Endothelial cell of umbilical vein (primary cell): ENCODE data around the gene PLA2G2D. TPM values are rescaled to one million over a fixed set of nuclear protein-coding genes. Genes with fewer than 3 reads are reported as not detected.

Experiments used
- BruUV-seq: library from RNA; stranded (reverse); fragments of 400-500 nt; replicated peaks from 2 replicates; lab custom pipeline; 2021; lab: Mats Ljungman, UMichigan
- CTCF ChIA-PET: fragments of 300-600, 350-600 bp; sonication (Branson Sonifier 250); formaldehyde crosslinking; loops from one replicate; lab custom pipeline; 2021; ENCODE audit warnings: antibody characterized with exemption, inconsistent platforms; lab: Charles Lee
- POLR2A ChIA-PET: fragments of 300-600, 350-600 bp; sonication (Branson Sonifier 250); formaldehyde crosslinking; loops from one replicate; lab custom pipeline; 2021; ENCODE audit warnings: antibody characterized with exemption, inconsistent platforms; lab: Charles Lee
- DNase-seq: peaks from one replicate; pipeline ENCODE4 v3.0.0-alpha.2; 2011; ENCODE audit warnings: low read depth, low spot score
- FAIRE-seq: peaks from 2 replicates; lab custom pipeline; 2011; peaks lifted over from hg19 to GRCh38; lab: Jason Lieb, UNC
- H2AFZ ChIP-seq: 2 replicates; pipeline ENCODE4 v1.6.0; 2012; ENCODE audit warnings: low read depth, low read length, control low read depth, inconsistent platforms
- H3K27ac ChIP-seq: 2 replicates; pipeline ENCODE4 v1.5.1; 2011; ENCODE audit warnings: low read depth, mild to moderate bottlenecking, control low read depth, low read length, moderate library complexity; ENCODE audit not compliant: insufficient read depth
- H3K27me3 ChIP-seq, 2 experiments: 2 replicates each; pipeline versions ENCODE4 v1.6.0 to v1.6.1; 2011; ENCODE audit warnings: low read length in 2 of 2, mixed read lengths in 1 of 2; ENCODE audit not compliant: control insufficient read depth in 2 of 2, insufficient read depth in 2 of 2
- H3K36me3 ChIP-seq, 2 experiments: 2 replicates in 1 of 2; 3 replicates in 1 of 2; pipeline ENCODE4 v1.5.1; 2011; ENCODE audit warnings: low read length in 2 of 2, mild to moderate bottlenecking in 1 of 2, moderate library complexity in 1 of 2; ENCODE audit not compliant: control insufficient read depth in 2 of 2, insufficient read depth in 2 of 2; ENCODE audit errors: extremely low read depth in 1 of 2
- H3K4me1 ChIP-seq: 3 replicates; pipeline ENCODE4 v1.5.1; 2011; ENCODE audit warnings: mild to moderate bottlenecking, low read length; ENCODE audit not compliant: control insufficient read depth, insufficient read depth; ENCODE audit errors: extremely low read depth
- H3K4me2 ChIP-seq: 2 replicates; pipeline ENCODE4 v1.6.1; 2011; ENCODE audit warnings: low read length, control low read depth, mixed read lengths; ENCODE audit not compliant: insufficient read depth
- H3K4me3 ChIP-seq, 3 experiments: fragments of 200-600 bp in 1 of 3; sonication (generic), shearing (Covaris generic) in 1 of 3; replicated peaks in 1 of 3; 2 replicates each; pipeline ENCODE4 v1.5.1; 2011 to 2016; ENCODE audit warnings: control low read depth in 3 of 3, low read length in 3 of 3, mild to moderate bottlenecking in 2 of 3, inconsistent platforms in 1 of 3, low read depth in 1 of 3, moderate library complexity in 1 of 3; ENCODE audit not compliant: insufficient read depth in 1 of 3
- H3K79me2 ChIP-seq: 2 replicates; pipeline ENCODE4 v1.6.0; 2012; ENCODE audit warnings: low read length, inconsistent platforms; ENCODE audit not compliant: control insufficient read depth, insufficient read depth
- H3K9ac ChIP-seq: replicated peaks from 2 replicates; pipeline ENCODE3; 2011; ENCODE audit warnings: low read length, control low read depth; ENCODE audit not compliant: insufficient read depth; ENCODE audit errors: extremely low read depth
- H3K9me1 ChIP-seq: replicated peaks from 3 replicates; pipeline ENCODE4 v1.6.0; 2011; ENCODE audit warnings: mild to moderate bottlenecking, low read length; ENCODE audit not compliant: control insufficient read depth, insufficient read depth; ENCODE audit errors: extremely low read depth
- H3K9me3 ChIP-seq: replicated peaks from 2 replicates; pipeline ENCODE4 v1.5.1; 2012; ENCODE audit warnings: low read length, inconsistent platforms; ENCODE audit not compliant: control insufficient read depth, insufficient read depth
- H4K20me1 ChIP-seq: replicated peaks from 2 replicates; pipeline ENCODE3; 2011; ENCODE audit warnings: mild to moderate bottlenecking, low read length; ENCODE audit not compliant: control insufficient read depth, insufficient read depth; ENCODE audit errors: extremely low read depth
- CTCF ChIP-seq, 2 donors: IDR thresholded peaks; 1 replicate in 1 of 2; 2 replicates in 1 of 2; pipeline ENCODE4 v1.5.1; 2011; ENCODE audit warnings: low read length in 2 of 2, mild to moderate bottlenecking in 2 of 2, moderate library complexity in 2 of 2, control low read depth in 1 of 2, inconsistent platforms in 1 of 2, low read depth in 1 of 2; ENCODE audit not compliant: insufficient read depth in 1 of 2; ENCODE audit errors: extremely low read depth in 1 of 2
- EZH2 ChIP-seq: IDR thresholded peaks from 2 replicates; pipeline ENCODE4 v1.6.1; 2012; ENCODE audit warnings: borderline replicate concordance, low read depth, mild to moderate bottlenecking, moderate library complexity, low read length, inconsistent platforms; ENCODE audit not compliant: severe bottlenecking
- FOS ChIP-seq: IDR thresholded peaks from 2 replicates; pipeline ENCODE4 v1.6.1; 2011; ENCODE audit warnings: mild to moderate bottlenecking, low read length, moderate library complexity, borderline replicate concordance; ENCODE audit not compliant: insufficient read depth
- GATA2 ChIP-seq: IDR thresholded peaks from 2 replicates; pipeline ENCODE4 v1.7.0; 2011; ENCODE audit warnings: low read depth, mild to moderate bottlenecking, moderate library complexity, mixed read lengths, low read length; ENCODE audit not compliant: insufficient read length, insufficient read depth
- JUN ChIP-seq: IDR thresholded peaks from 2 replicates; pipeline ENCODE4 v1.6.1; 2011; ENCODE audit warnings: borderline replicate concordance, low read depth; ENCODE audit not compliant: insufficient read length, insufficient read depth
- MAX ChIP-seq: IDR thresholded peaks from 2 replicates; pipeline ENCODE4 v1.6.1; 2011; ENCODE audit not compliant: insufficient read depth, insufficient read length
- MYC ChIP-seq: IDR thresholded peaks from one replicate; pipeline ENCODE4 v1.6.1; 2011; ENCODE audit warnings: mild to moderate bottlenecking, low read depth, low read length
- POLR2A ChIP-seq: IDR thresholded peaks from 2 replicates; pipeline ENCODE4 v1.6.1; 2012; ENCODE audit warnings: low read depth, mild to moderate bottlenecking, control low read depth, low read length
- POLR2AphosphoS5 ChIP-seq: IDR thresholded peaks from 2 replicates; pipeline ENCODE4 v1.6.1; 2012; ENCODE audit warnings: low read depth, mild to moderate bottlenecking, control low read depth, low read length, moderate library complexity; ENCODE audit not compliant: insufficient read depth
- dilution Hi-C: fragments of 300-500 bp; cut with MboI; formaldehyde crosslinking; loops from one replicate; pipeline ENCODE4 v1.15.0; 2019; ENCODE audit warnings: low sequenced_read_pairs; ENCODE audit not compliant: extremely low pct_ligation_motif_present
- intact Hi-C: fragments of 100-400 bp; cut with micrococcal nuclease; formaldehyde crosslinking; loops from one replicate; pipeline ENCODE4 v1.10.0; 2022
- polyA plus RNA-seq, 4 experiments: library from polyadenylated mRNA; depleted of rRNA in 3 of 4; stranded (reverse) in 3 of 4; unstranded in 1 of 4; fragments of >200 nt; gene quantifications; 2 replicates each; pipeline versions ENCODE4 v1.2.1 to v1.2.3, GENCODE V29; 2011 to 2012; ENCODE audit warnings: missing spikeins in 1 of 4
- total RNA-seq: library from RNA; stranded (reverse); gene quantifications from 2 replicates; pipeline ENCODE4 v1.2.3, GENCODE V29; 2021

The PLA2G2D gene
- total and polyA plus RNA-seq, 2 donors (not counting 3 experiments of a cell fraction or from before 2014, with no cell fraction given): not detected

- CTCF ChIA-PET: interaction anchor here (0.8 kb wide), 1 partner anchor 159 kb away, joined by 3 read pairs; no protein-coding TSS in a partner anchor
- dilution Hi-C loops: no loop called here
- BruUV-seq: no TSS peak
Observed at GRCh38 chr1:20076223-20076622, 43.1 kb downstream of the PLA2G2D start.

GRCh38 chr1:20075345-20075744 is 44.0 kb downstream of the PLA2G2D start:
- FAIRE-seq: no peak
- no peak for DNase-seq
- Histone ChIP-seq H3K79me2 (no peaks in the 10 kb centered on the region), H3K27ac (no peak overlapping the region), H3K4me3 (no peak overlapping the region), H2AFZ (no peak overlapping the region), H3K27me3 (no peaks in the 10 kb centered on the region), H3K4me2 (no peak overlapping the region), H3K9ac (no peak overlapping the region), H3K4me1 (peaks cover under 1% of the 10 kb centered on the region), H3K9me1 (no peaks in the 10 kb centered on the region), H3K36me3 (no peaks in the 10 kb centered on the region), H4K20me1 (no peaks in the 10 kb centered on the region), H3K9me3 (no peaks in the 10 kb centered on the region)
- CTCF ChIA-PET: interaction anchor here (0.8 kb wide), 1 partner anchor 158 kb away, joined by 3 read pairs; no protein-coding TSS in a partner anchor
- dilution Hi-C loops (no loop called here), intact Hi-C loops (no loop called here)
- TF ChIP-seq MYC: no peak
- TF ChIP-seq MAX: no peak
- no peak for TF ChIP-seq EZH2
- no peak for TF ChIP-seq GATA2
- TF ChIP-seq FOS: no peak
- TF ChIP-seq CTCF (IDR thresholded peaks at IDR 0.05; ENCODE audit: extremely low read depth in 1 of 2, insufficient read depth in 1 of 2, low read depth in 1 of 2, low read length in 2 of 2): no peak
- TF ChIP-seq POLR2A: no peak
- TF ChIP-seq JUN: no peak
- TF ChIP-seq POLR2AphosphoS5: no peak
- BruUV-seq: no TSS peak
- POLR2A ChIA-PET: interaction anchor here (0.7 kb wide), 1 partner anchor 1484 kb away, joined by 6 read pairs; no protein-coding TSS in a partner anchor

More at GRCh38 chr1:20076223-20076622, 43.1 kb downstream of the PLA2G2D start:
- Histone ChIP-seq H3K4me2 (no peak overlapping the region), H3K4me1 (peaks cover 6% of the 10 kb centered on the region), H3K4me3 (no peak overlapping the region), H4K20me1 (no peaks in the 10 kb centered on the region), H3K9me1 (no peaks in the 10 kb centered on the region), H3K9ac (no peak overlapping the region), H3K9me3 (no peaks in the 10 kb centered on the region), H3K36me3 (no peaks in the 10 kb centered on the region), H2AFZ (no peak overlapping the region), H3K27ac (no peak overlapping the region), H3K79me2 (no peaks in the 10 kb centered on the region), H3K27me3 (no peaks in the 10 kb centered on the region)
- TF ChIP-seq FOS (no peak), MAX (no peak), POLR2AphosphoS5 (no peak)
- POLR2A ChIA-PET: no interaction called here
- DNase-seq (no peak), FAIRE-seq (no peak)
- intact Hi-C loops: no loop called here
